Neuronal stem cell (in vitro differentiated cells): ENCODE measurements around the gene MORN5.

Source experiments
- DNase-seq: peaks from one replicate; pipeline ENCODE4 v3.0.0-alpha.2; 2013; ENCODE audit warnings: low spot score
- H2AFZ ChIP-seq: one replicate; pipeline ENCODE4 v1.6.1; 2013; ENCODE audit warnings: mild to moderate bottlenecking, low read length, inconsistent platforms
- H2AK5ac ChIP-seq: 2 replicates; pipeline ENCODE4 v1.6.1; 2013; ENCODE audit warnings: low read depth, mild to moderate bottlenecking, inconsistent platforms, low read length, moderate library complexity, mixed read lengths
- H2BK120ac ChIP-seq: 2 replicates; pipeline ENCODE4 v1.6.1; 2013; ENCODE audit warnings: low read depth, mild to moderate bottlenecking, inconsistent platforms, low read length, moderate library complexity, mixed read lengths
- H2BK12ac ChIP-seq: one replicate; pipeline ENCODE4 v1.6.1; 2013; ENCODE audit warnings: low read length, inconsistent platforms
- H2BK15ac ChIP-seq: 2 replicates; pipeline ENCODE4 v1.6.1; 2013; ENCODE audit warnings: mild to moderate bottlenecking, low read length, inconsistent platforms, mixed read lengths
- H2BK5ac ChIP-seq: one replicate; pipeline ENCODE4 v1.6.1; 2013; ENCODE audit warnings: inconsistent platforms, mild to moderate bottlenecking, low read length, moderate library complexity
- H3K14ac ChIP-seq: one replicate; pipeline ENCODE4 v1.6.1; 2013; ENCODE audit warnings: low read length, inconsistent platforms
- H3K18ac ChIP-seq: 2 replicates; pipeline ENCODE4 v1.6.1; 2013; ENCODE audit warnings: low read length, inconsistent platforms
- H3K23ac ChIP-seq: 2 replicates; pipeline ENCODE4 v1.6.1; 2013; ENCODE audit warnings: low read depth, mild to moderate bottlenecking, mixed read lengths, low read length, inconsistent platforms; ENCODE audit not compliant: poor library complexity
- H3K27ac ChIP-seq: replicated peaks from 3 replicates; pipeline ENCODE4 v1.5.1; 2013; ENCODE audit warnings: low read length, inconsistent platforms
- H3K27me3 ChIP-seq, 3 experiments: 2 replicates each; pipeline ENCODE4 v1.6.1; 2013; ENCODE audit warnings: low read length in 3 of 3, mild to moderate bottlenecking in 2 of 3, inconsistent platforms in 1 of 3, low read depth in 1 of 3, mixed read lengths in 1 of 3, moderate library complexity in 1 of 3; ENCODE audit not compliant: control insufficient read depth in 3 of 3, insufficient read depth in 3 of 3
- H3K36me3 ChIP-seq, 2 donors: replicated peaks in 1 of 2; 2 replicates each; pipeline ENCODE4 v1.6.1; 2013; ENCODE audit warnings: low read length in 2 of 2; ENCODE audit not compliant: control insufficient read depth in 2 of 2, insufficient read depth in 2 of 2
- H3K4ac ChIP-seq: 2 replicates; pipeline ENCODE4 v1.6.1; 2013; ENCODE audit warnings: inconsistent platforms, mild to moderate bottlenecking, low read length, moderate library complexity
- H3K4me1 ChIP-seq, 2 donors: 1 replicate in 1 of 2; 2 replicates in 1 of 2; pipeline ENCODE4 v1.6.1; 2013; ENCODE audit warnings: low read length in 2 of 2, low read depth in 1 of 2; ENCODE audit not compliant: control insufficient read depth in 2 of 2, insufficient read depth in 1 of 2
- H3K4me2 ChIP-seq: one replicate; pipeline ENCODE4 v1.6.1; 2013; ENCODE audit warnings: mild to moderate bottlenecking, low read length, inconsistent platforms; ENCODE audit not compliant: insufficient read depth, poor library complexity, severe bottlenecking
- H3K4me3 ChIP-seq, 2 donors: 2 replicates each; pipeline ENCODE4 v1.5.1; 2013; ENCODE audit warnings: low read length in 2 of 2, mild to moderate bottlenecking in 2 of 2, inconsistent platforms in 1 of 2, moderate library complexity in 1 of 2
- H3K79me1 ChIP-seq: one replicate; pipeline ENCODE4 v1.6.1; 2013; ENCODE audit warnings: low read depth, mild to moderate bottlenecking, inconsistent platforms, low read length, moderate library complexity
- H3K9ac ChIP-seq: one replicate; pipeline ENCODE4 v1.6.1; 2013; ENCODE audit warnings: mild to moderate bottlenecking, low read depth, low read length, inconsistent platforms; ENCODE audit not compliant: poor library complexity
- H3K9me3 ChIP-seq, 2 donors: replicated peaks in 1 of 2; 2 replicates each; pipeline versions ENCODE3 to v1.6.1; 2013; ENCODE audit warnings: low read length in 2 of 2, mild to moderate bottlenecking in 2 of 2, inconsistent platforms in 1 of 2, low read depth in 1 of 2, mixed read lengths in 1 of 2, moderate library complexity in 1 of 2; ENCODE audit not compliant: control insufficient read depth in 2 of 2, insufficient read depth in 1 of 2
- H4K8ac ChIP-seq: one replicate; pipeline ENCODE4 v1.6.1; 2013; ENCODE audit warnings: low read depth, mild to moderate bottlenecking, inconsistent platforms, low read length, moderate library complexity
- H4K91ac ChIP-seq: one replicate; pipeline ENCODE4 v1.6.1; 2013; ENCODE audit warnings: low read length, low read depth, mild to moderate bottlenecking, inconsistent platforms; ENCODE audit not compliant: poor library complexity
- WGBS, 2 donors: extraction: QIAGEN DNeasy Blood & Tissue Kit; methylation state at CpG; one replicate each; pipeline ENCODE4 v1.1.7; 2013; ENCODE audit warnings: missing lambda C conversion rate in 2 of 2, mixed read lengths in 1 of 2; ENCODE audit not compliant: insufficient read length in 2 of 2, insufficient replicate concordance in 1 of 2; ENCODE audit errors: extremely low coverage in 2 of 2; 5-methylcytosine and 5-hydroxymethylcytosine counted together

MORN5 gene

DNA sequence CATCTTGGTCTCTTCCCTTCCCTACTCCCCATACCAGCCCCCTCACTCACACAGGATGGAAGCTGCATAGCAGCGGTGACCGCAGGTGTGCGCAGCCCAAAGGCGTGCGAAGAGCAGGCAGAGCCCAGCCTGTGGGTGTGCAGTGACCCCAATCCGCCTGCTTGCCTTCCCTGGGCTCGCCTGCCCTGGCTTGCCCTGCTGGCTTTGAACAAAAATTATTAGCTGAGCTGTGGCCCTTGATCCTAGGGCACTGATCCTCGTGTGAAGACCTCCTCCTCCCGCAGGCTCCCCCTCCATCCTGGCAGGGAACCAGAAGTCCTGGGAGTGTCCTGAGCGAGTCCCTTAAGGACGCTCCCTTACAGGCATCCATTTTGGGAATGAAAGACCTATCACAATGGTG, 31.9 kb downstream of the MORN5 start:
- H3K14ac ChIP-seq: peak overlapping the region; percentile 14
- no peak overlapping the region for H3K4ac ChIP-seq
- H2BK5ac ChIP-seq: no peak overlapping the region
- H3K27me3 ChIP-seq: peaks cover 0 to 66% (median 0%) of the 10 kb centered on the region in 3 experiments
- H3K4me1 ChIP-seq: peaks cover 0 to 2% of the 10 kb centered on the region in 2 donors
- no peak overlapping the region for H3K4me3 ChIP-seq
- no peak overlapping the region for H3K4me2 ChIP-seq
- H3K9me3 ChIP-seq: no peaks in the 10 kb centered on the region
- WGBS, 2 donors: no CpG with 5 or more reads among the region's 11 CpGs
- H3K79me1 ChIP-seq: no peaks in the 10 kb centered on the region
- no peak overlapping the region for H4K91ac ChIP-seq
- no peaks in the 10 kb centered on the region for H3K36me3 ChIP-seq
- no peak overlapping the region for H3K23ac ChIP-seq
- H3K18ac ChIP-seq: peak overlapping the region; percentile 35
- no peak overlapping the region for H2BK12ac ChIP-seq
- H2AK5ac ChIP-seq: no peak overlapping the region
- H3K9ac ChIP-seq: peak overlapping the region; percentile 66
- no peak overlapping the region for H2BK120ac ChIP-seq
- H4K8ac ChIP-seq: no peak overlapping the region
- no peak for DNase-seq
- no peak overlapping the region for H2BK15ac ChIP-seq
- no peak overlapping the region for H2AFZ ChIP-seq
- H3K27ac ChIP-seq: no peak overlapping the region

DNA sequence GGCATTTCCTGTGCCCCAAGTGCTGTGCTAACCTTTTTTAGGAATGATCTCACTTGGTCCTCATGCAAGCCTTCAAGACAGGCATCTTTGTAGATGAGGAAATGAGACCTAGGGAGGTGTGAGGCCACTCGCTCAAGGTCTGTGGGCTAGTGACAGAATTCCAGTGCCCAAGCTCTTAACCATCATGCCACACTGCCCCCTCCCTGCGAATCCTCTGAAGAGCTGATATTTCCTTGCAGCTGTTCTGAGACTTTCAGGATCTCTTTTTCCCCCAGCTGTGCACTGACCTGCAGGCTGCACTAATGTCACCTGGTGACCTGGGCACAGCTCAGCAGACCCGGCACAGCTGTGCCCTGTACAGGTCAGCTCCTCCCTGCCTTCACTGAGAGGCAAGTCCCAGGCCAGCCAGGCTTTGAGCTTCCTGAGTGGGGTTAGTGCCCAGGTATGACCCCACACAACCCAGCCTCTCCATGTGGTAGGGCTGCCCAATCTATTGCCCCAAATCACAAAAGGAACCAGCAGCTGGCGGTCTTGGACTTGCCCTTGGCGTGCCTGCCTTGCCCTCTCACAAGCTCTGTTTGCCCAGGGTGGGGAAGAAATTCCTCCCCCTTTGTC, 32.7 kb downstream of the MORN5 start:
- Histone ChIP-seq H3K27me3 (peaks cover 0 to 65% (median 0%) of the 10 kb centered on the region in 3 experiments), H3K4me1 (peaks cover 0 to 2% of the 10 kb centered on the region in 2 donors), H3K27ac (no peak overlapping the region), H3K18ac (peak overlapping the region; percentile 5), H2BK12ac (no peak overlapping the region), H3K14ac (no peak overlapping the region), H2AFZ (no peak overlapping the region), H3K9me3 (no peaks in the 10 kb centered on the region), H3K4me3 (no peak overlapping the region), H2BK5ac (no peak overlapping the region), H3K9ac (no peak overlapping the region), H2BK120ac (no peak overlapping the region), H4K8ac (no peak overlapping the region), H3K79me1 (no peaks in the 10 kb centered on the region), H4K91ac (no peak overlapping the region), H2BK15ac (no peak overlapping the region), H3K4ac (no peak overlapping the region), H3K36me3 (no peaks in the 10 kb centered on the region), H2AK5ac (peak overlapping the region; percentile 17), H3K23ac (no peak overlapping the region), H3K4me2 (no peak overlapping the region)
- no CpG with 5 or more reads among the region's 5 CpGs for WGBS, 2 donors
- DNase-seq: no peak

DNA sequence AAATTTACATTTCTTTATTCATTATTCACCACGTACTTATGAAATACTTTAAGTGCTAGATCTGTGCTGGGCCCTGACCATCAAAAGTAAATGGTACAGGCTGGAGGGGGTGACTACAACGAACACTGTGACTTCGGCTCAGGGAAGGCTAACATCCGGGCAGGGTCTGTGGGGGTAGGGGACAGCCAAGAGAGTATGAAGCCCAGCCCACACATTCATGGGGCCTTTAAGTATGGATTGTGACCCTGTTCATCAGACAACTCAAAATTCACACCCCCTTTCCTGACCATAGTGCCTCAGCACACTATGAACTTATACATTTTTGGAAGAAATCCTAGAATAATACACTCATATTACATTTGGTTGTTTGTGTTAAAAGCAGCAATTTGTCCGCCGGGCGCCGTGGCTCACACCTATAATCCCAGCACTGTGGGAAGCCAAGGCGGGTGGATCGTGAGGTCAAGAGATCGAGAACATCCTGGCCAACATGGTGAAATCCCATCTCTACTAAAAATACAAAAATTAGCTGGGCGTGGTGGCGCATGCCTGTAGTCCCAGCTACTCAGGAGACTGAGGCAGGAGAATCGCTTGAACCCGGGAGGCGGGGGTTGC, 33.3 kb downstream of the MORN5 start:
- Histone ChIP-seq H3K9me3 (no peaks in the 10 kb centered on the region), H3K27me3 (peaks cover 0 to 65% (median 0%) of the 10 kb centered on the region in 3 experiments), H2AFZ (no peak overlapping the region), H2BK15ac (no peak overlapping the region), H2BK12ac (no peak overlapping the region), H2AK5ac (no peak overlapping the region), H3K36me3 (no peaks in the 10 kb centered on the region), H3K27ac (no peak overlapping the region), H2BK120ac (no peak overlapping the region), H3K14ac (no peak overlapping the region), H3K4ac (no peak overlapping the region), H2BK5ac (no peak overlapping the region), H4K8ac (no peak overlapping the region), H3K9ac (no peak overlapping the region), H3K4me1 (peaks cover 2 to 4% of the 10 kb centered on the region in 2 donors), H3K18ac (no peak overlapping the region), H3K4me2 (no peak overlapping the region), H3K79me1 (no peaks in the 10 kb centered on the region), H4K91ac (no peak overlapping the region), H3K4me3 (no peak overlapping the region), H3K23ac (no peak overlapping the region)
- no CpG with 5 or more reads among the region's 16 CpGs for WGBS, 2 donors
- no peak for DNase-seq

DNA sequence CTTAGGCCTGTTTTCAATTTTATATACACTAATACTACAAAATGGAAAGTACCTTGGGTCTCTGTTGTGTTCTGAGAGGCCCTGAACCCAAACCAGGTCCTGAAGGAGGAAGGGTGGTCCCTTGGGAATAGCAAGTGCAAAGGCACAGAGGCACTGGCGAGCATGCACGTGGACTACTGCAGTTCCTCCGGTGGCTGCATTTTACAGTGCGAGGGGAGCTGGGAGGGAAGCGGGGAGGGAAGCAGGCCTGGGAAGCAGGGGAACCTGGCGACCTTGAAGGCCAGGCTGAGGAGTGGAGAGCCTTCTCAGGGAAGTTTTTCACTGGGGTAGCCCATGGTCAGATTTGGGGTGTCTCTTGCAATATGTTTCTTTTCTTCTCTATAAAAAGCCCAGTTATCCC, 33.9 kb downstream of the MORN5 start:
- Histone ChIP-seq H3K14ac (no peak overlapping the region), H3K23ac (no peak overlapping the region), H3K79me1 (no peaks in the 10 kb centered on the region), H3K9me3 (no peaks in the 10 kb centered on the region), H2AFZ (no peak overlapping the region), H2AK5ac (no peak overlapping the region), H3K4me1 (peaks cover 2 to 4% of the 10 kb centered on the region in 2 donors), H3K9ac (no peak overlapping the region), H2BK120ac (no peak overlapping the region), H3K4me3 (no peak overlapping the region), H3K27ac (no peak overlapping the region), H3K4ac (no peak overlapping the region), H3K27me3 (peaks cover 0 to 67% (median 0%) of the 10 kb centered on the region in 3 experiments), H4K91ac (no peak overlapping the region), H3K18ac (no peak overlapping the region), H2BK15ac (no peak overlapping the region), H3K36me3 (no peaks in the 10 kb centered on the region), H2BK5ac (no peak overlapping the region), H4K8ac (no peak overlapping the region), H3K4me2 (no peak overlapping the region), H2BK12ac (no peak overlapping the region)
- WGBS, 2 donors: no CpG with 5 or more reads among the region's 6 CpGs
- no peak for DNase-seq
